DMS 273 (cell line): ENCODE measurements around the gene IRAK2.
"Not testable (repeated sequence)": the region's sequence is repeated elsewhere in the genome, so short reads cannot be mapped to it uniquely, and the experiment has no call there.

ENCODE experiments used
- DNase-seq: peaks from one replicate; lab custom pipeline; 2025; ENCODE audit not compliant: unreplicated experiment; lab: John Stamatoyannopoulos, UW

The IRAK2 gene

GRCh38 chr3:10158555-10158954 lies 6.2 kb upstream of the IRAK2 start:
- not testable (repeated sequence) for DNase-seq

GRCh38 chr3:10160346-10160745 lies 4.4 kb upstream of the IRAK2 start:
- peak; percentile 31 for DNase-seq

GRCh38 chr3:10160925-10161324 lies 3.8 kb upstream of the IRAK2 start:
- peak; percentile 31 for DNase-seq

- no peak for DNase-seq
Measured at GRCh38 chr3:10162185-10162584, 2.5 kb upstream of the IRAK2 start.

GRCh38 chr3:10164201-10164545 lies 546 bp upstream of the IRAK2 start:
- DNase-seq: not testable (repeated sequence)

GRCh38 chr3:10166213-10166604 lies 1.5 kb downstream of the IRAK2 start:
- DNase-seq: no peak

GRCh38 chr3:10169000-10169496 lies 4.3 kb downstream of the IRAK2 start:
- no peak for DNase-seq

- no peak for DNase-seq
Measured at GRCh38 chr3:10170915-10171478, 6.3 kb downstream of the IRAK2 start.

GRCh38 chr3:10173095-10173925 lies 8.6 kb downstream of the IRAK2 start:
- no peak for DNase-seq

- no peak for DNase-seq
Measured at GRCh38 chr3:10173926-10174435, 9.3 kb downstream of the IRAK2 start.

GRCh38 chr3:10175334-10175733 lies 10.6 kb downstream of the IRAK2 start:
- not testable (repeated sequence) for DNase-seq

- not testable (repeated sequence) for DNase-seq
Measured at GRCh38 chr3:10176150-10176549, 11.4 kb downstream of the IRAK2 start.

GRCh38 chr3:10177737-10178136 lies 13.0 kb downstream of the IRAK2 start:
- DNase-seq: no peak

- DNase-seq: no peak
Measured at GRCh38 chr3:10178892-10179291, 14.2 kb downstream of the IRAK2 start.

- no peak for DNase-seq
Measured at GRCh38 chr3:10180289-10180688, 15.6 kb downstream of the IRAK2 start.

GRCh38 chr3:10180738-10181295 lies 16.1 kb downstream of the IRAK2 start:
- DNase-seq: no peak

- DNase-seq: no peak
Measured at GRCh38 chr3:10182950-10183349, 18.2 kb downstream of the IRAK2 start.

- DNase-seq: no peak
Measured at GRCh38 chr3:10184250-10184649, 19.5 kb downstream of the IRAK2 start.

- DNase-seq: no peak
Measured at GRCh38 chr3:10185804-10186762, 21.4 kb downstream of the IRAK2 start.

GRCh38 chr3:10187290-10187876 lies 22.7 kb downstream of the IRAK2 start:
- no peak for DNase-seq
